B cell (primary cell): Measurements from ENCODE around the gene C1orf87. TPM values are rescaled to one million over a fixed set of nuclear protein-coding genes. Genes with fewer than 3 reads are reported as not detected.

ENCODE experiments used
- ATAC-seq: fragments of 200-7000 bp; cut with Tn5 transposase; one replicate; pipeline ENCODE4 v1.10.0; 2021; ENCODE audit warnings: low read depth, mild to moderate bottlenecking, moderate number of reproducible peaks, moderate library complexity
- CTCF ChIA-PET: fragments of 350-600 bp; sonication (Branson Sonifier 250); formaldehyde crosslinking; loops from one replicate; lab custom pipeline; 2021; ENCODE audit warnings: antibody characterized with exemption, inconsistent platforms; lab: Charles Lee
- POLR2A ChIA-PET: fragments of 350-600 bp; sonication (Branson Sonifier 250); formaldehyde crosslinking; loops from one replicate; lab custom pipeline; 2021; ENCODE audit warnings: antibody characterized with exemption; lab: Charles Lee
- DNase-seq: peaks from one replicate; pipeline ENCODE4 v3.0.0; 2013
- H2AFZ ChIP-seq: 2 replicates; pipeline ENCODE4 v1.6.1; 2012; ENCODE audit warnings: mild to moderate bottlenecking, low read depth, low read length; ENCODE audit not compliant: insufficient read depth, poor library complexity, severe bottlenecking
- H3K27ac ChIP-seq, 2 donors: 1 replicate in 1 of 2; 2 replicates in 1 of 2; pipeline ENCODE4 v1.5.1; 2012 to 2013; ENCODE audit warnings: low read length in 2 of 2, mild to moderate bottlenecking in 2 of 2, moderate library complexity in 1 of 2
- H3K27me3 ChIP-seq, 4 experiments: fragments of 200-600 bp in 1 of 4; sonication (generic) in 1 of 4; replicated peaks in 1 of 4; 1 replicate in 2 of 4; 2 replicates in 2 of 4; pipeline versions ENCODE4 v1.6.1 to v1.7.0; 2013 to 2016; ENCODE audit warnings: low read length in 3 of 4, mild to moderate bottlenecking in 2 of 4, mixed read lengths in 1 of 4, moderate library complexity in 1 of 4; ENCODE audit not compliant: insufficient read depth in 4 of 4, control insufficient read depth in 3 of 4; ENCODE audit errors: control extremely low read depth in 1 of 4
- H3K36me3 ChIP-seq, 2 experiments: replicated peaks in 1 of 2; 1 replicate in 1 of 2; 2 replicates in 1 of 2; pipeline versions ENCODE4 v1.6.1 to v1.7.1; 2013; ENCODE audit warnings: low read length in 1 of 2; ENCODE audit not compliant: insufficient read depth in 2 of 2, control insufficient read depth in 1 of 2; ENCODE audit errors: control extremely low read depth in 1 of 2, extremely low read depth in 1 of 2
- H3K4me1 ChIP-seq, 2 donors: fragments of 200-600 bp in 1 of 2; sonication (generic) in 1 of 2; 1 replicate in 1 of 2; 2 replicates in 1 of 2; pipeline versions ENCODE4 v1.5.1 to v1.6.1; 2013 to 2017; ENCODE audit warnings: low read length in 2 of 2; ENCODE audit not compliant: control insufficient read depth in 2 of 2, insufficient read depth in 2 of 2
- H3K4me2 ChIP-seq: replicated peaks from 2 replicates; pipeline ENCODE3; 2012; ENCODE audit warnings: mild to moderate bottlenecking, low read depth, low read length; ENCODE audit not compliant: poor library complexity, severe bottlenecking
- H3K4me3 ChIP-seq, 5 experiments: fragments of 200-600 bp in 1 of 5; sonication (generic) in 1 of 5; 1 replicate in 3 of 5; 2 replicates in 2 of 5; pipeline versions ENCODE4 v1.5.1 to v1.7.0; 2011 to 2016; ENCODE audit warnings: low read length in 4 of 5, mild to moderate bottlenecking in 4 of 5, low read depth in 2 of 5, control low read depth in 1 of 5, moderate library complexity in 1 of 5; ENCODE audit not compliant: insufficient read depth in 1 of 5; ENCODE audit errors: control extremely low read depth in 1 of 5, extremely low read depth in 1 of 5
- H3K79me2 ChIP-seq: fragments of 200-600 bp; sonication (generic); one replicate; pipeline ENCODE4 v1.6.0; 2016; ENCODE audit warnings: low read length; ENCODE audit not compliant: control insufficient read depth, insufficient read depth
- H3K9ac ChIP-seq: fragments of 200-600 bp; sonication (generic); 2 replicates; pipeline ENCODE4 v1.6.1; 2017; ENCODE audit warnings: mild to moderate bottlenecking, low read length, moderate library complexity
- H3K9me3 ChIP-seq, 3 donors: one replicate each; pipeline versions ENCODE4 v1.6.1 to v1.7.1; 2013; ENCODE audit warnings: low read length in 2 of 3; ENCODE audit not compliant: control insufficient read depth in 2 of 3, insufficient read depth in 1 of 3; ENCODE audit errors: control extremely low read depth in 1 of 3
- H4K20me1 ChIP-seq: 2 replicates; pipeline ENCODE4 v1.6.0; 2012; ENCODE audit warnings: mild to moderate bottlenecking, low read length; ENCODE audit not compliant: insufficient read depth, control insufficient read depth, poor library complexity, severe bottlenecking
- H3K27ac Mint-ChIP-seq: one replicate; pipeline ENCODE4 v1.8.0; 2021; ENCODE audit warnings: mixed read lengths
- H3K27me3 Mint-ChIP-seq: one replicate; pipeline ENCODE4 v1.8.0; 2021; ENCODE audit warnings: mixed read lengths
- H3K4me1 Mint-ChIP-seq: one replicate; pipeline ENCODE4 v1.8.0; 2021; ENCODE audit warnings: mixed read lengths
- H3K4me3 Mint-ChIP-seq: one replicate; pipeline ENCODE4 v1.8.0; 2021; ENCODE audit warnings: mixed read lengths
- H3K9me3 Mint-ChIP-seq: one replicate; pipeline ENCODE4 v1.8.0; 2022; ENCODE audit warnings: mixed read lengths; ENCODE audit not compliant: insufficient read depth
- EZH2 ChIP-seq: IDR thresholded peaks from 2 replicates; pipeline ENCODE4 v1.6.1; 2012; ENCODE audit warnings: borderline replicate concordance, low read depth, mild to moderate bottlenecking, moderate library complexity, low read length; ENCODE audit not compliant: insufficient read depth, poor library complexity, severe bottlenecking
- WGBS: methylation state at CpG from one replicate; pipeline ENCODE4 v1.1.5; 2013; ENCODE audit warnings: missing lambda C conversion rate; ENCODE audit not compliant: insufficient coverage; 5-methylcytosine and 5-hydroxymethylcytosine counted together
- intact Hi-C: fragments of 100-400 bp; cut with micrococcal nuclease; formaldehyde crosslinking; loops from one replicate; pipeline ENCODE4 v1.10.0; 2022
- polyA plus RNA-seq: library from polyadenylated mRNA; depleted of rRNA; stranded (reverse); fragments of >200 nt; gene quantifications from 2 replicates; pipeline ENCODE4 v1.2.3, GENCODE V29; 2012
- total RNA-seq, 2 donors: library from RNA; stranded (reverse); fragments of 120-200 nt in 1 of 2; gene quantifications; 1 replicate in 1 of 2; 2 replicates in 1 of 2; pipeline versions ENCODE4 v1.2.3 to v1.2.4, GENCODE V29; 2013 to 2022
- TF ChIP-seq, protein P1 (sequence below): fragments of 200-600 bp; IDR thresholded peaks from one replicate; pipeline ENCODE4 v1.8.0; 2022; ENCODE audit warnings: antibody characterized with exemption, mild to moderate bottlenecking

The C1orf87 gene
- total and polyA plus RNA-seq, 2 donors (not counting 1 experiment from before 2014, with no cell fraction given) = not detected

DNA sequence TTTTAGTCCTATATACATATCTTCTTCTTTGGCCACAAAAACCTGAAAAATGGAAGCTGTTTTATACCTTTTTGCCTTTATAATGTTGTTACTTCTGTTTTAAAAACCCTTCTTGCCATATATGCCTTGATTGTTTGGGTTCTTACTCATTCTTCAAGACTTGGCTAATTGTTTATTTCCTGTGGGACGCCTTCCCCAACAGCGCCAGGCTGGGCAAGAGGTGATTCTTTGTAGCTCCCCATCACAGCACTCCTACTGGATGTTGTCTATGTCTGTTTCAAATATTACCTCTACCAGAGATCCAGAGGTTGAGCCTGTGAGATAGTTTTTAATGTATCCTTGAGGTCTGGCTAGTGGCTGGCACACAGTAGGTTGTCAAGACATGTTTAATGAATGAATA, 73.8 kb downstream of the C1orf87 start:
- no peaks in the 10 kb centered on the region for H3K79me2 ChIP-seq
- no peaks in the 10 kb centered on the region for H3K36me3 ChIP-seq
- no peak overlapping the region for H3K4me2 ChIP-seq
- H3K4me1 ChIP-seq = no peaks in the 10 kb centered on the region
- no peaks in the 10 kb centered on the region for H3K27me3 ChIP-seq
- H4K20me1 ChIP-seq = no peaks in the 10 kb centered on the region
- no peak for DNase-seq
- TF ChIP-seq EZH2 = no peak
- TF ChIP-seq, protein P1, sequence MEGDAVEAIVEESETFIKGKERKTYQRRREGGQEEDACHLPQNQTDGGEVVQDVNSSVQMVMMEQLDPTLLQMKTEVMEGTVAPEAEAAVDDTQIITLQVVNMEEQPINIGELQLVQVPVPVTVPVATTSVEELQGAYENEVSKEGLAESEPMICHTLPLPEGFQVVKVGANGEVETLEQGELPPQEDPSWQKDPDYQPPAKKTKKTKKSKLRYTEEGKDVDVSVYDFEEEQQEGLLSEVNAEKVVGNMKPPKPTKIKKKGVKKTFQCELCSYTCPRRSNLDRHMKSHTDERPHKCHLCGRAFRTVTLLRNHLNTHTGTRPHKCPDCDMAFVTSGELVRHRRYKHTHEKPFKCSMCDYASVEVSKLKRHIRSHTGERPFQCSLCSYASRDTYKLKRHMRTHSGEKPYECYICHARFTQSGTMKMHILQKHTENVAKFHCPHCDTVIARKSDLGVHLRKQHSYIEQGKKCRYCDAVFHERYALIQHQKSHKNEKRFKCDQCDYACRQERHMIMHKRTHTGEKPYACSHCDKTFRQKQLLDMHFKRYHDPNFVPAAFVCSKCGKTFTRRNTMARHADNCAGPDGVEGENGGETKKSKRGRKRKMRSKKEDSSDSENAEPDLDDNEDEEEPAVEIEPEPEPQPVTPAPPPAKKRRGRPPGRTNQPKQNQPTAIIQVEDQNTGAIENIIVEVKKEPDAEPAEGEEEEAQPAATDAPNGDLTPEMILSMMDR = no peak
- H3K4me3 Mint-ChIP-seq = no peak overlapping the region
- ChIA-PET CTCF (no interaction called here), POLR2A (no interaction called here)
- H3K27me3 Mint-ChIP-seq = peaks cover 12% of the 10 kb centered on the region
- H2AFZ ChIP-seq = no peak overlapping the region
- intact Hi-C loops = no loop called here
- H3K9me3 Mint-ChIP-seq = no peaks in the 10 kb centered on the region
- H3K9me3 ChIP-seq = no peaks in the 10 kb centered on the region
- WGBS = no CpG with 5 or more reads among the region's 2 CpGs
- no peaks in the 10 kb centered on the region for H3K4me1 Mint-ChIP-seq
- no peak overlapping the region for H3K27ac Mint-ChIP-seq
- H3K9ac ChIP-seq = no peak overlapping the region
- no peak overlapping the region for H3K4me3 ChIP-seq
- no peak for ATAC-seq
- H3K27ac ChIP-seq = no peak overlapping the region

DNA sequence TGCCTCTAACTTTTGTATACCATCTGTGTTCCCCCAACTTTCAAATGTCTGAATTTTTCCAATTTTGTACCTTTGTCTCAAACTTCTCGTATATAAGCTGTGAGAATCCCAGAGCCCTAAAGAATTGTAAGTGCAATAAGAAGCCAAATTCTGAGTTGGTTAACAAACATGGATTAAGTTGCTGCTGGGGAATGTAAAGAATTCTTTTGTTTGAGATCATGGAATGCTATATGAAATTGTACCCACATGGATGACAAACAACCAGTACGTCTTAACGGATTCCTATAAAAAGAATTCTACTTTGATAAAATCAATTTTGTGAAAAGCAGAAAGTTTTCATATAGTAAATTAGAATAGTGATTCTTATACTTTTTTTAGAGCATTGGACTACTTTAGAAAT, 74.6 kb downstream of the C1orf87 start:
- intact Hi-C loops = no loop called here
- WGBS = no CpG with 5 or more reads among the region's 3 CpGs
- no peaks in the 10 kb centered on the region for H3K36me3 ChIP-seq
- Mint-ChIP-seq H3K27ac (no peak overlapping the region), H3K27me3 (peaks cover 12% of the 10 kb centered on the region), H3K4me1 (no peaks in the 10 kb centered on the region), H3K4me3 (no peak overlapping the region), H3K9me3 (no peaks in the 10 kb centered on the region)
- DNase-seq (no peak), ATAC-seq (no peak)
- H2AFZ ChIP-seq = no peak overlapping the region
- H3K27ac ChIP-seq = no peak overlapping the region
- H3K4me2 ChIP-seq = no peak overlapping the region
- no peaks in the 10 kb centered on the region for H3K4me1 ChIP-seq
- H3K27me3 ChIP-seq = no peaks in the 10 kb centered on the region
- POLR2A ChIA-PET = no interaction called here
- TF ChIP-seq, protein P1 = no peak
- no peak for TF ChIP-seq EZH2
- CTCF ChIA-PET = no interaction called here
- H3K9me3 ChIP-seq = no peaks in the 10 kb centered on the region
- no peaks in the 10 kb centered on the region for H3K79me2 ChIP-seq
- H3K4me3 ChIP-seq = no peak overlapping the region
- H4K20me1 ChIP-seq = no peaks in the 10 kb centered on the region
- no peak overlapping the region for H3K9ac ChIP-seq
